ENCODE data around the gene ANGPT4. TPM values are rescaled to one million over a fixed set of nuclear protein-coding genes. Genes with fewer than 3 reads are reported as not detected.

ANGPT4 gene
- total and polyA plus RNA-seq, 9 of the 15 experiments (the other 6 are each of a cell fraction or from before 2014, with no cell fraction given) = not detected

GRCh38 chr20:909641-910040 is 6.5 kb downstream of the ANGPT4 start (continued):
- no peak for TF ChIP-seq ZSCAN29 (IDR thresholded peaks at IDR 0.05)

GRCh38 chr20:906703-907270 is 9.3 kb downstream of the ANGPT4 start:
- H2AFZ ChIP-seq (ENCODE audit: low read depth, low read length) = no peak overlapping the region
- ATAC-seq (no peak), DNase-seq (ENCODE audit: extremely low read depth in 1 of 4, low spot score in 3 of 4) (no peak), FAIRE-seq (no peak)
- no peak overlapping the region for H3K27ac ChIP-seq (ENCODE audit: extremely low read depth, low read depth, low read length)
- no peaks in the 10 kb centered on the region for H3K9me1 ChIP-seq (ENCODE audit: control insufficient read depth, insufficient read depth, low read length)
- H3K4me1 ChIP-seq (replicated peaks in 1 of 2; ENCODE audit: control insufficient read depth in 2 of 2, insufficient read depth in 2 of 2, low read length in 2 of 2) = no peaks in the 10 kb centered on the region
- CTCF ChIA-PET (ENCODE audit: low intra/inter-chr PET ratio) = no interaction called here
- no peaks in the 10 kb centered on the region for H3K36me3 ChIP-seq (ENCODE audit: control insufficient read depth, insufficient read depth, low read length)
- POLR2A ChIA-PET = no interaction called here
- BruUV-seq (replicated peaks) = no TSS peak
- H3K9me3 ChIP-seq (replicated peaks; ENCODE audit: control insufficient read depth, insufficient read depth, low read depth, low read length) = no peaks in the 10 kb centered on the region
- TF ChIP-seq CSDE1 (IDR thresholded peaks at IDR 0.05) (no peak), ZNF41 (CRISPR knock-in tag; conservative IDR thresholded peaks at IDR 0.05) (no peak), CBX5 (IDR thresholded peaks at IDR 0.05; ENCODE audit: borderline replicate concordance, low read depth) (no peak), TCF7 (IDR thresholded peaks at IDR 0.05; ENCODE audit: borderline replicate concordance) (no peak), CCAR2 (IDR thresholded peaks at IDR 0.05; ENCODE audit: low read depth, low read length) (no peak), AFF1 (IDR thresholded peaks at IDR 0.05; ENCODE audit: low read depth in 1 of 2, partially characterized antibody in 2 of 2) (no peak), NFIX (CRISPR knock-in tag; IDR thresholded peaks at IDR 0.05; ENCODE audit: low read depth) (no peak), PRPF4 (IDR thresholded peaks at IDR 0.05; ENCODE audit: insufficient read depth, low read depth, low read length, poor library complexity, severe bottlenecking) (no peak)
- WGBS (ENCODE audit: insufficient coverage, low coverage, missing lambda C conversion rate) = 4% methylated on average over 4 of the region's 4 CpGs
- no peak overlapping the region for H3K4me2 ChIP-seq (ENCODE audit: insufficient read depth, low read length)
- in situ Hi-C loops (cut with MboI) (no loop called here), intact Hi-C loops (cut with micrococcal nuclease) (no loop called here)
- no peaks in the 10 kb centered on the region; a peak in 1 of 5 replicates for H3K27me3 ChIP-seq (ENCODE audit: control insufficient read depth in 2 of 2, insufficient read depth in 2 of 2, low read length in 2 of 2)
- H3K79me2 ChIP-seq (ENCODE audit: control insufficient read depth, insufficient read depth, low read length) = no peaks in the 10 kb centered on the region
- no peak overlapping the region for H3K9ac ChIP-seq (ENCODE audit: insufficient read depth in 1 of 2, low read depth in 2 of 2, low read length in 2 of 2)
- no peak overlapping the region for H3K4me3 ChIP-seq
- H4K20me1 ChIP-seq (replicated peaks; ENCODE audit: control insufficient read depth, insufficient read depth, low read length) = no peaks in the 10 kb centered on the region

Measured in K562 (cell line).